COLO829 (cell line): ENCODE measurements around the gene MARCKSL1.
"Not testable (repeated sequence)": the region's sequence is repeated elsewhere in the genome, so short reads cannot be mapped to it uniquely, and the experiment has no call there.

Source experiments
- DNase-seq: peaks from one replicate; pipeline ENCODE4 v3.0.0; 2012; ENCODE audit warnings: low spot score

Gene MARCKSL1

DNA sequence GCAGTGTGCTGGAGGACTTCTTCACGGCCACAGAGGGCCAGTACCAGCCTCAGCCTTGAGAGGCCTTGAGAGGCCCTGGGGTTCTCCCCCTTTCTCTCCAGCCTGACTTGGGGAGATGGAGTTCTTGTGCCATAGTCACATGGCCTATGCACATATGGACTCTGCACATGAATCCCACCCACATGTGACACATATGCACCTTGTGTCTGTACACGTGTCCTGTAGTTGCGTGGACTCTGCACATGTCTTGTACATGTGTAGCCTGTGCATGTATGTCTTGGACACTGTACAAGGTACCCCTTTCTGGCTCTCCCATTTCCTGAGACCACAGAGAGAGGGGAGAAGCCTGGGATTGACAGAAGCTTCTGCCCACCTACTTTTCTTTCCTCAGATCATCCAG is 50.4 kb downstream of the MARCKSL1 start:
- DNase-seq = no peak

DNA sequence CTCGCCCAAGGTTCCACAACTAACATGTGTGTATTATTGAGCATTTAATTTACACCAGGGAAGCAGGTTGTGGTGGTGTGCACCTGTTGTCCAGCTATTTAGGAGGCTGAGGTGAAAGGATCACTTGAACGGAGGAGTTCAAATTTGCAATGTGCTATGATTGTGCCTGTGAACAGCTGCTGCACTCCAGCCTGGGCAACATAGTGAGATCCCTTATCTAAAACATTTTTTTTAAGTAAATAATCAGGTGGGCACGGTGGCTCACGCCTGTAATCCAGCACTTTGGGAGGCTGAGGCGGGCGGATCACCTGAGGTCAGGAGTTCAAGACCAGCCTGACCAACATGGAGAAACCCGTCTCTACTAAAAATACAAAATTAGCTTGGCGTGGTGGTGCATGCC is 51.3 kb downstream of the MARCKSL1 start:
- DNase-seq = not testable (repeated sequence)
